GM18508 (cell line): ENCODE measurements around the gene ST6GAL1.
"Not testable (repeated sequence)": the region's sequence is repeated elsewhere in the genome, so short reads cannot be mapped to it uniquely, and the experiment has no call there.

ENCODE experiments used
- ATAC-seq: cut with Tn5 transposase; IDR thresholded peaks from one replicate; pipeline ENCODE4 v1.9.1; 2021; ENCODE audit warnings: moderate number of reproducible peaks; ENCODE audit not compliant: insufficient read depth, unreplicated experiment

Gene ST6GAL1

GRCh38 chr3:187014417-187014864 lies 84.1 kb downstream of the ST6GAL1 start:
- no peak for ATAC-seq

GRCh38 chr3:187015903-187016638 lies 85.7 kb downstream of the ST6GAL1 start:
- no peak for ATAC-seq

- ATAC-seq, result no peak
These were observed 86.5 kb downstream of the ST6GAL1 start for GRCh38 chr3:187016639-187017345.

- ATAC-seq, result no peak
These were observed 87.3 kb downstream of the ST6GAL1 start for GRCh38 chr3:187017511-187018230.

- ATAC-seq, result no peak
These were observed 89.3 kb downstream of the ST6GAL1 start for GRCh38 chr3:187019542-187020072.

- no peak for ATAC-seq
These were observed 90.0 kb downstream of the ST6GAL1 start for GRCh38 chr3:187020376-187020775.

- ATAC-seq, result no peak
These were observed 91.5 kb downstream of the ST6GAL1 start for GRCh38 chr3:187021748-187022402.

GRCh38 chr3:187022403-187023029 lies 92.2 kb downstream of the ST6GAL1 start:
- no peak for ATAC-seq

GRCh38 chr3:187023340-187023739 lies 93.0 kb downstream of the ST6GAL1 start:
- ATAC-seq, result not testable (repeated sequence)

- ATAC-seq, result no peak
These were observed 94.4 kb downstream of the ST6GAL1 start for GRCh38 chr3:187024536-187025226.

- ATAC-seq, result no peak
These were observed 94.9 kb downstream of the ST6GAL1 start for GRCh38 chr3:187025254-187025655.

- ATAC-seq, result no peak
These were observed 95.5 kb downstream of the ST6GAL1 start for GRCh38 chr3:187025656-187026316.

GRCh38 chr3:187026317-187026670 lies 96.0 kb downstream of the ST6GAL1 start:
- ATAC-seq, result no peak

- no peak for ATAC-seq
These were observed 97.4 kb downstream of the ST6GAL1 start for GRCh38 chr3:187027531-187028278.

GRCh38 chr3:187031934-187032333 lies 101.6 kb downstream of the ST6GAL1 start:
- ATAC-seq, result no peak

- ATAC-seq, result no peak
These were observed 106.1 kb downstream of the ST6GAL1 start for GRCh38 chr3:187036394-187036793.

- ATAC-seq, result no peak
These were observed 108.9 kb downstream of the ST6GAL1 start for GRCh38 chr3:187039100-187039722.
